Measurements from ENCODE around the gene NFE2L1. TPM values are rescaled to one million over a fixed set of nuclear protein-coding genes. Genes with fewer than 3 reads are reported as not detected.

The NFE2L1 gene
- total RNA-seq, 1 donor from 2014 or later: 190 TPM

DNA sequence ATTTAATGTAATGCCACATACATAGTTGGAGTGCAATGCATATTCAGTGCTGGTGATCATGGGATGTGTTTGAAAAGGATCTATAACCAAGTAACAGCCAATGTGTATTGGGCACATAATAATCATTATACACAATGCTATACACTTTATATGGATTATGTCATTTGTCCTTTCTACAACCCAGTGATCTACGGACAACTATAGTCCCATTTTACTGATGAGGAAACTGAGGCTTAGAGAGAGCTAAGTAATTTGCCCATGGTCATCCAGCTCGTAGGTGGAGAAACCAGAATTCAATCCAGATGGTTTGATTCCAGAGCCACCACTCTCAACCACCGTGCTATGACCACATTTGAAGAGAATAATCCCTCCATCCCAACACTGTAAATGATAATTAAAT is 38.0 kb upstream of the NFE2L1 start:
- H3K4me3 Mint-ChIP-seq (ENCODE audit: unreplicated experiment): no peak overlapping the region
- H3K4me1 Mint-ChIP-seq (ENCODE audit: low read depth, unreplicated experiment): peaks cover 58% of the 10 kb centered on the region
- peaks cover 14% of the 10 kb centered on the region for H3K9me3 Mint-ChIP-seq (ENCODE audit: unreplicated experiment)
- peak overlapping the region; percentile 88 for H3K27ac Mint-ChIP-seq (ENCODE audit: unreplicated experiment)
- TF ChIP-seq, protein P1, sequence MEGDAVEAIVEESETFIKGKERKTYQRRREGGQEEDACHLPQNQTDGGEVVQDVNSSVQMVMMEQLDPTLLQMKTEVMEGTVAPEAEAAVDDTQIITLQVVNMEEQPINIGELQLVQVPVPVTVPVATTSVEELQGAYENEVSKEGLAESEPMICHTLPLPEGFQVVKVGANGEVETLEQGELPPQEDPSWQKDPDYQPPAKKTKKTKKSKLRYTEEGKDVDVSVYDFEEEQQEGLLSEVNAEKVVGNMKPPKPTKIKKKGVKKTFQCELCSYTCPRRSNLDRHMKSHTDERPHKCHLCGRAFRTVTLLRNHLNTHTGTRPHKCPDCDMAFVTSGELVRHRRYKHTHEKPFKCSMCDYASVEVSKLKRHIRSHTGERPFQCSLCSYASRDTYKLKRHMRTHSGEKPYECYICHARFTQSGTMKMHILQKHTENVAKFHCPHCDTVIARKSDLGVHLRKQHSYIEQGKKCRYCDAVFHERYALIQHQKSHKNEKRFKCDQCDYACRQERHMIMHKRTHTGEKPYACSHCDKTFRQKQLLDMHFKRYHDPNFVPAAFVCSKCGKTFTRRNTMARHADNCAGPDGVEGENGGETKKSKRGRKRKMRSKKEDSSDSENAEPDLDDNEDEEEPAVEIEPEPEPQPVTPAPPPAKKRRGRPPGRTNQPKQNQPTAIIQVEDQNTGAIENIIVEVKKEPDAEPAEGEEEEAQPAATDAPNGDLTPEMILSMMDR (IDR thresholded peaks at IDR 0.05; ENCODE audit: partially characterized antibody, unreplicated experiment): no peak
- no peak for DNase-seq
- peaks cover 17% of the 10 kb centered on the region for H3K27me3 Mint-ChIP-seq (ENCODE audit: unreplicated experiment)
- H3K36me3 Mint-ChIP-seq (ENCODE audit: unreplicated experiment): no peaks in the 10 kb centered on the region

DNA sequence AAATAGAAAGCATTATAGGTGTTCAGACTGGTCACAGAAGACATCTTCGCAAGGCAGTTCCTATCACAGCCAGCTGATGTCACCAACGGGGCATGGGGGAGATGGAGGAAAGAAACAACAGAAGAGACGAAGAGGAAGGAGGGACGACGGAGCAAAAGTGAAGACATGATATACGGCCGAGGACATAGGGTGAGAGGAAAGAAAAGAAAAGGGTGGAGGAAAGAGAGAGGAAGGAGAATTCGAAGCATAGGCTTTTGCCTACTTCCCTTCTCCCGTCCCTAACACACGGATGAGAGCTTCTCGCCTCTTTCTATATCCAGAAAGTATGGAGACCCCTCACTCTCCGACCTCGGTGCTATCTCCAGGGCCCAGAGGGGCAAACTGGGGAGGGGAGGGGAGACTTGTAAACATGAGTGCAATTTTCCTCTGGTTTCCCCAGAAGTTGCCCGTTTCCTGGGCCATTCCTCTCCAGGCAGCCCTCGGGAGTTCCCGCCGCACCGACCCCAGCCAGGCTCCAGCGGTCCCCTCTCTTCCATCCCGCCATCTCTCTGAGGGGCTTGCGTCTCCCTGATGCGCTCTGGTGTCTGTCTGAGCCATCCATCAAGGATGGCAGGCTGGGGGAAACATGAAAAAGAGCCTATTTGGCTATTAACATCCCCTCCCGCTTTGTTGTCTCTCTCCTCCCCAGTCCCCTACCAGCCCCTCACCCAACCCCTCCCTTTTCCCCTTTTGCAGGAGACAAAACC is 36.6 kb upstream of the NFE2L1 start:
- peak; percentile 62 for DNase-seq
- no peaks in the 10 kb centered on the region for H3K36me3 Mint-ChIP-seq (ENCODE audit: unreplicated experiment)
- peaks cover 14% of the 10 kb centered on the region for H3K9me3 Mint-ChIP-seq (ENCODE audit: unreplicated experiment)
- peaks cover 56% of the 10 kb centered on the region for H3K4me1 Mint-ChIP-seq (ENCODE audit: low read depth, unreplicated experiment)
- H3K27ac Mint-ChIP-seq (ENCODE audit: unreplicated experiment): peak overlapping the region; percentile 100
- H3K27me3 Mint-ChIP-seq (ENCODE audit: unreplicated experiment): peaks cover 15% of the 10 kb centered on the region
- H3K4me3 Mint-ChIP-seq (ENCODE audit: unreplicated experiment): peak overlapping the region; percentile 93
- TF ChIP-seq, protein P1 (IDR thresholded peaks at IDR 0.05; ENCODE audit: partially characterized antibody, unreplicated experiment): peak; percentile 30

DNA sequence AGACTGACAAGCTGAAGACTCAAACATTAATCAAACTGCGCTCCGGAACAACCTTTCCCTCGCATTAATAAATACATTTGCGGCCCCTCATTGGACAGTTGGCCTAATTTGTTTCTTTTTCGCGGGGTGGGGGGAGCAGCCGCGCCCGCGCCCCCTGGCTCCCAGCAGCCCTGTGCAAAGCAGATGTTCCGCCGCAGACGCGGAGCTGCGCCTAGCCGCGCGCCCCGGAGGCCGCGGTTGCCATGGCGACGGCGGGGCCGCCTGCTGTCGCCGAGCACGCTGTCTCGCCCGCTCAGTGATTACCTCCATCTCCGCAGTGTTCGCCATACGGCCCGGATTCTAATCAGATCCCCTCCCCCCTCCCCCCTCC is 36.0 kb upstream of the NFE2L1 start:
- peaks cover 14% of the 10 kb centered on the region for H3K9me3 Mint-ChIP-seq (ENCODE audit: unreplicated experiment)
- H3K4me1 Mint-ChIP-seq (ENCODE audit: low read depth, unreplicated experiment): peaks cover 53% of the 10 kb centered on the region
- peak; percentile 92 for DNase-seq
- no peaks in the 10 kb centered on the region for H3K36me3 Mint-ChIP-seq (ENCODE audit: unreplicated experiment)
- H3K27me3 Mint-ChIP-seq (ENCODE audit: unreplicated experiment): peaks cover 15% of the 10 kb centered on the region
- H3K4me3 Mint-ChIP-seq (ENCODE audit: unreplicated experiment): peak overlapping the region; percentile 93
- TF ChIP-seq, protein P1 (IDR thresholded peaks at IDR 0.05; ENCODE audit: partially characterized antibody, unreplicated experiment): no peak
- H3K27ac Mint-ChIP-seq (ENCODE audit: unreplicated experiment): peak overlapping the region; percentile 100

DNA sequence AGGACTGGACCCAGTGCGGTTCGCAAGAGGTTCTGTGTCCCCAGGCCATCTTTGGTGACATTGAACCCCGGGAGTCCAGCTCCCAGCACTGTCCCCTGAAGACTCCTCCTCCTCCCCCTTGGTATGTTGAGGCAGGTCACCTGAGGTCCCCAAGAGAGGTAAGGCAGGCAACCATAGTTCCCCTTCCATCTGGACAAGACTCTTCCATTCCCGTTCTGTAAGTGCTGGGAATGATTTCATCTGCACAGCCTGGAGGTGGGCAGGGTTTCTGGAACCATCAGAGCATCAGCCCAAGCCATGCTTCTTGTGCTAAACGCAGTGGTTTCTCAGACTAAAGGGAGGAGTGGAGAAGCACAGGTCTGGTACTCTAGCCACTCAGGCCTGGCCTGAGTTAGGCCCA is 35.5 kb upstream of the NFE2L1 start:
- TF ChIP-seq, protein P1 (IDR thresholded peaks at IDR 0.05; ENCODE audit: partially characterized antibody, unreplicated experiment): no peak
- Mint-ChIP-seq H3K9me3 (ENCODE audit: unreplicated experiment) (peaks cover 14% of the 10 kb centered on the region), H3K4me3 (ENCODE audit: unreplicated experiment) (peak overlapping the region; percentile 75), H3K36me3 (ENCODE audit: unreplicated experiment) (no peaks in the 10 kb centered on the region), H3K4me1 (ENCODE audit: low read depth, unreplicated experiment) (peaks cover 51% of the 10 kb centered on the region), H3K27me3 (ENCODE audit: unreplicated experiment) (peaks cover 15% of the 10 kb centered on the region), H3K27ac (ENCODE audit: unreplicated experiment) (peak overlapping the region; percentile 90)
- no peak for DNase-seq

DNA sequence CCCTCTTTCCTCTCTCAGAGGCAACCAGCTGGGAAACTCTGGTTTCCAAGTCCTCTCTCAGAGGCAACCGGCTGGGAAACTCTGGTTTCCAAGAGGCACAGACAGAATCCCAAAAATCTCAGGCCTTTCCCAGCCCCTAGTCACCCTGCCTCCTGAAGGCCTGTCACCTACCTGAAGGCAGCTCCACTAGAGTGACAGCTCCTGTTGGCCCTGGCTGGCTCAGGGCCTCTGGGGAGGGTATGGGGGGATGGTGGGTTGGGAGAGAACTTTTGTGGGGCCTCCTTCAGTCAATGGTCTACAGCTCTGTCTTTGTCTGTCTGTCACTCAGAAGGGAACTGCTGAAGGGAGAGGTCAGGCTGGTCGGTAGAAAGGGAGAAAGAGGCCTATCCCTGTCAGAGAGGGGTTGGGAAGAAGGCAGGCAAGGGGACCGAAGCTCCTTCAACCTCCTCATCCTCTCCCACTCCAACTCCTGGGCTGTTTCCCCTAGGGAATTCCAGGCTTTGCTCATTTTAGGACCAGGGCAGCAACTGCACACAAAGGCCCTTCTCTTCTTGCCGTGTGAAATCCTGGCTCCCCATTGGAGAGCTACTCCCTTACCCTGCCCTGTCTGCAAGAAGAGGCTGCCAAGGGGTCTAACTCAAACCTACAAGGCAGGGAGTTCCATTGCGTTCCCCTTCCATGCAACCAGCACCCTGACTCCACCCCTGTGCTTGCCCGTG is 34.1 kb upstream of the NFE2L1 start:
- Mint-ChIP-seq H3K36me3 (ENCODE audit: unreplicated experiment) (no peaks in the 10 kb centered on the region), H3K4me1 (ENCODE audit: low read depth, unreplicated experiment) (peaks cover 50% of the 10 kb centered on the region), H3K27ac (ENCODE audit: unreplicated experiment) (peak overlapping the region; percentile 90), H3K27me3 (ENCODE audit: unreplicated experiment) (peaks cover 15% of the 10 kb centered on the region), H3K4me3 (ENCODE audit: unreplicated experiment) (peak overlapping the region; percentile 75), H3K9me3 (ENCODE audit: unreplicated experiment) (peaks cover 16% of the 10 kb centered on the region)
- TF ChIP-seq, protein P1 (IDR thresholded peaks at IDR 0.05; ENCODE audit: partially characterized antibody, unreplicated experiment): no peak
- DNase-seq: no peak

All from glutamatergic neuron (in vitro differentiated cells).